GM19467 (cell line): ENCODE measurements around the gene PFN3.

Experiments used
- ATAC-seq: cut with Tn5 transposase; IDR thresholded peaks from one replicate; pipeline ENCODE4 v1.9.1; 2021; ENCODE audit warnings: mild to moderate bottlenecking, moderate library complexity; ENCODE audit not compliant: unreplicated experiment

The PFN3 gene

GRCh38 chr5:177399997-177400868 lies at the start of gene PFN3:
PFN3 (minus strand) TSS chr5:177400661; CDS start chr5:177400576, 85 bp downstream.
- ATAC-seq = no peak

GRCh38 chr5:177449140-177450061 lies 48.9 kb upstream of the PFN3 start:
- ATAC-seq = no peak

GRCh38 chr5:177448244-177448950 lies 47.9 kb upstream of the PFN3 start:
- ATAC-seq = no peak

GRCh38 chr5:177447611-177448243 lies 47.3 kb upstream of the PFN3 start:
- ATAC-seq = no peak

- peak; percentile 31 for ATAC-seq
These were observed 46.7 kb upstream of the PFN3 start for GRCh38 chr5:177447066-177447610.

- peak; percentile 42 for ATAC-seq
These were observed 46.0 kb upstream of the PFN3 start, which contains the start of gene PRR7 for GRCh38 chr5:177446200-177447065. PRR7 (plus strand) TSS chr5:177446814; CDS start chr5:177455068, 8,254 bp downstream.

GRCh38 chr5:177445917-177446199 lies 45.4 kb upstream of the PFN3 start:
- no peak for ATAC-seq

- ATAC-seq = no peak
These were observed 44.8 kb upstream of the PFN3 start for GRCh38 chr5:177445052-177445916.

GRCh38 chr5:177444106-177445051 lies 43.9 kb upstream of the PFN3 start:
- ATAC-seq = no peak

GRCh38 chr5:177443144-177443983 lies 42.9 kb upstream of the PFN3 start:
- ATAC-seq = no peak

- ATAC-seq = no peak
These were observed 41.8 kb upstream of the PFN3 start for GRCh38 chr5:177442066-177442826.

GRCh38 chr5:177440990-177441780 lies 40.7 kb upstream of the PFN3 start:
- no peak for ATAC-seq

- no peak for ATAC-seq
These were observed 39.9 kb upstream of the PFN3 start for GRCh38 chr5:177440211-177440989.

GRCh38 chr5:177439518-177440053 lies 39.1 kb upstream of the PFN3 start:
- ATAC-seq = no peak
